ENCODE measurements around the gene IFT57.

IFT57 gene

DNA sequence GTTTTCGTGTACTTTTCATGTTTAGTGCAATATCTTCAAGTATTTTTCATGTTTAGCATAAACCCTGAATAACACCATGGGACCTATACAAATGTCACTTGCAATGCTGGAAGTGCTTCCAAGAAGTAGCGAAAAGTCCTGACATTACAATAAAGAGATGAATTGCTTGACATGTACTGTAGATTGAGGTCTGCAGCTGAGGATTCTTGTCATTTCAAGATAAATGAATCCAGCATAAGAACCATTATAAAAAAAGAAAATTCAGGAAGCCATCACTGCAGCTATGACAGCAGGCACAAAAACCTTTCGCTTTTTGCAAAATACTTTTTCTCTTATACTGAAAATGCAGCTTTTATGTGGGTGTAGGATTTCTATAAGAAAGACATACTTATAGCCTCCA is 37.4 kb downstream of the IFT57 start:
- no peak for DNase-seq (ENCODE audit: low read depth)
- TF ChIP-seq, protein P1, sequence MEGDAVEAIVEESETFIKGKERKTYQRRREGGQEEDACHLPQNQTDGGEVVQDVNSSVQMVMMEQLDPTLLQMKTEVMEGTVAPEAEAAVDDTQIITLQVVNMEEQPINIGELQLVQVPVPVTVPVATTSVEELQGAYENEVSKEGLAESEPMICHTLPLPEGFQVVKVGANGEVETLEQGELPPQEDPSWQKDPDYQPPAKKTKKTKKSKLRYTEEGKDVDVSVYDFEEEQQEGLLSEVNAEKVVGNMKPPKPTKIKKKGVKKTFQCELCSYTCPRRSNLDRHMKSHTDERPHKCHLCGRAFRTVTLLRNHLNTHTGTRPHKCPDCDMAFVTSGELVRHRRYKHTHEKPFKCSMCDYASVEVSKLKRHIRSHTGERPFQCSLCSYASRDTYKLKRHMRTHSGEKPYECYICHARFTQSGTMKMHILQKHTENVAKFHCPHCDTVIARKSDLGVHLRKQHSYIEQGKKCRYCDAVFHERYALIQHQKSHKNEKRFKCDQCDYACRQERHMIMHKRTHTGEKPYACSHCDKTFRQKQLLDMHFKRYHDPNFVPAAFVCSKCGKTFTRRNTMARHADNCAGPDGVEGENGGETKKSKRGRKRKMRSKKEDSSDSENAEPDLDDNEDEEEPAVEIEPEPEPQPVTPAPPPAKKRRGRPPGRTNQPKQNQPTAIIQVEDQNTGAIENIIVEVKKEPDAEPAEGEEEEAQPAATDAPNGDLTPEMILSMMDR (conservative IDR thresholded peaks at IDR 0.05; ENCODE audit: low read depth, low read length) = no peak
- no peak overlapping the region for H3K4me3 ChIP-seq (ENCODE audit: low read depth, low read length)

- no peak overlapping the region for H3K4me3 ChIP-seq (ENCODE audit: low read depth, low read length)
- TF ChIP-seq, protein P1 (conservative IDR thresholded peaks at IDR 0.05; ENCODE audit: low read depth, low read length) = no peak
- DNase-seq (ENCODE audit: low read depth) = no peak
Observed at GRCh38 chr3:108183971-108184370, 38.3 kb downstream of the IFT57 start.

DNA sequence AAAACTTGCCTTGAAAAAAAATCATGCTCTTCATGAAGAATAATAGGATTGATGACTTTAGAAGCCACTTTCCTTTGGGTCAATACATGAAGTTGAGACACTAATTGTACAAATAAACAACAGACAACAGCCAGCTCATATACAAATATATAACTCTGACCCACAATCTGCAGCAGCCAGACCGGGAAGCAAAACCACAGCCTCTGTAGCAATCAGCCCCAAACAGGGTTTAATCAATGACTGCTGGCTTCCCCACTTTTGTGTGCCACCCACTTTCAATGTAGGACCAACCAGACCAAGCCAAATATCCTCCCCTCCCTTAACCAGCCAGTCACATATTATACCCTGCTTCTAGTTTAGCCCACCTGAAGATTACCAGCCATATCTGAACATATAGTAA is 39.0 kb downstream of the IFT57 start:
- TF ChIP-seq, protein P1 (conservative IDR thresholded peaks at IDR 0.05; ENCODE audit: low read depth, low read length) = no peak
- DNase-seq (ENCODE audit: low read depth) = peak; percentile 20

GRCh38 chr3:108182339-108182738 is 39.9 kb downstream of the IFT57 start:
- H3K4me3 ChIP-seq (ENCODE audit: low read depth, low read length) = no peak overlapping the region
- peak; percentile 33 for DNase-seq (ENCODE audit: low read depth)
- TF ChIP-seq, protein P1 (conservative IDR thresholded peaks at IDR 0.05; ENCODE audit: low read depth, low read length) = no peak

More for the DNA sequence above, 39.0 kb downstream of the IFT57 start:
- H3K4me3 ChIP-seq (ENCODE audit: low read depth, low read length) = no peak overlapping the region

GRCh38 chr3:108181172-108181571 is 41.1 kb downstream of the IFT57 start:
- H3K4me3 ChIP-seq (ENCODE audit: low read depth, low read length) = no peak overlapping the region
- DNase-seq (ENCODE audit: low read depth) = peak; percentile 22
- TF ChIP-seq, protein P1 (conservative IDR thresholded peaks at IDR 0.05; ENCODE audit: low read depth, low read length) = no peak

- DNase-seq (ENCODE audit: low read depth) = peak; percentile 37
- TF ChIP-seq, protein P1 (conservative IDR thresholded peaks at IDR 0.05; ENCODE audit: low read depth, low read length) = no peak
- no peak overlapping the region for H3K4me3 ChIP-seq (ENCODE audit: low read depth, low read length)
Observed at GRCh38 chr3:108180194-108180593, 42.0 kb downstream of the IFT57 start.

- peak; percentile 67 for DNase-seq (ENCODE audit: low read depth)
- TF ChIP-seq, protein P1 (conservative IDR thresholded peaks at IDR 0.05; ENCODE audit: low read depth, low read length) = no peak
Observed at GRCh38 chr3:108178676-108179075, 43.5 kb downstream of the IFT57 start.

More at GRCh38 chr3:108178676-108179075, 43.5 kb downstream of the IFT57 start:
- no peak overlapping the region for H3K4me3 ChIP-seq (ENCODE audit: low read depth, low read length)
